CD4-positive, alpha-beta T cell (primary cell): Measurements from ENCODE around the gene RAB5B. TPM values are rescaled to one million over a fixed set of nuclear protein-coding genes. Genes with fewer than 3 reads are reported as not detected.

ENCODE experiments used
- ATAC-seq: fragments of 200-7000 bp; cut with Tn5 transposase; one replicate; pipeline ENCODE4 v1.10.0; 2022; ENCODE audit warnings: mild to moderate bottlenecking; ENCODE audit not compliant: poor library complexity
- CTCF ChIA-PET: fragments of 350-600 bp; sonication (Branson Sonifier 250); formaldehyde crosslinking; loops from one replicate; lab custom pipeline; 2021; ENCODE audit warnings: antibody characterized with exemption, inconsistent platforms; lab: Charles Lee
- POLR2A ChIA-PET: fragments of 350-600 bp; sonication (Branson Sonifier 250); formaldehyde crosslinking; loops from one replicate; lab custom pipeline; 2021; ENCODE audit warnings: antibody characterized with exemption, inconsistent platforms; lab: Charles Lee
- DNase-seq, 14 experiments: peaks; one replicate each; pipeline ENCODE4 v3.0.0-alpha.2; 2013 to 2020; ENCODE audit warnings: mixed read lengths in 2 of 14
- H3K27ac ChIP-seq, 2 donors: one replicate each; pipeline versions ENCODE4 v1.5.1 to v1.7.0; 2013; ENCODE audit warnings: low read length in 2 of 2, low read depth in 1 of 2, mild to moderate bottlenecking in 1 of 2
- H3K27me3 ChIP-seq, 2 experiments: 1 replicate in 1 of 2; 2 replicates in 1 of 2; pipeline versions ENCODE4 v1.6.1 to v1.7.0; 2013; ENCODE audit warnings: low read length in 2 of 2, control low read depth in 1 of 2, mild to moderate bottlenecking in 1 of 2, moderate library complexity in 1 of 2; ENCODE audit not compliant: insufficient read depth in 2 of 2, control insufficient read depth in 1 of 2
- H3K36me3 ChIP-seq: one replicate; pipeline ENCODE4 v1.6.1; 2013; ENCODE audit warnings: low read length, control low read depth; ENCODE audit not compliant: insufficient read depth
- H3K4me1 ChIP-seq: one replicate; pipeline ENCODE4 v1.6.1; 2013; ENCODE audit warnings: low read length, control low read depth; ENCODE audit not compliant: insufficient read depth
- H3K4me3 ChIP-seq: one replicate; pipeline ENCODE4 v1.5.1; 2013; ENCODE audit warnings: mild to moderate bottlenecking, low read length, moderate library complexity
- H3K9me3 ChIP-seq, 2 experiments: 1 replicate in 1 of 2; 2 replicates in 1 of 2; pipeline versions ENCODE4 v1.6.1 to v1.7.0; 2013; ENCODE audit warnings: low read length in 2 of 2, mild to moderate bottlenecking in 2 of 2, control low read depth in 1 of 2, moderate library complexity in 1 of 2; ENCODE audit not compliant: control insufficient read depth in 1 of 2, insufficient read depth in 1 of 2
- H3K27ac Mint-ChIP-seq: one replicate; pipeline ENCODE4 v1.8.0; 2020; ENCODE audit warnings: mixed read lengths
- H3K27me3 Mint-ChIP-seq: one replicate; pipeline ENCODE4 v1.8.0; 2021; ENCODE audit warnings: mixed read lengths
- H3K36me3 Mint-ChIP-seq: one replicate; pipeline ENCODE4 v1.8.0; 2021; ENCODE audit warnings: low read depth, mixed read lengths
- H3K4me1 Mint-ChIP-seq: one replicate; pipeline ENCODE4 v1.8.0; 2021; ENCODE audit warnings: low read depth, mixed read lengths
- H3K4me3 Mint-ChIP-seq: one replicate; pipeline ENCODE4 v1.8.0; 2020; ENCODE audit warnings: mild to moderate bottlenecking, mixed read lengths
- H3K9me3 Mint-ChIP-seq: one replicate; pipeline ENCODE4 v1.8.0; 2020; ENCODE audit warnings: mixed read lengths
- CTCF ChIP-seq: fragments of 200-600 bp; IDR thresholded peaks from one replicate; pipeline ENCODE4 v1.8.0; 2022; ENCODE audit warnings: antibody characterized with exemption, mild to moderate bottlenecking
- intact Hi-C, 2 experiments: fragments of 100-400 bp; cut with DNase I in 1 of 2; cut with micrococcal nuclease in 1 of 2; formaldehyde crosslinking; loops; one replicate each; pipeline versions ENCODE4 v1.15.1 to v1.9.0; 2023 to 2025; cut with DNase I, micrococcal nuclease
- total RNA-seq, 174 experiments: library from RNA in 2 of 174; stranded (reverse) in 2 of 174; gene quantifications; one replicate each; pipeline ENCODE4 v1.2.3 and lab custom pipeline; 2021 to 2026

Gene RAB5B
- total RNA-seq, 2 experiments from 2014 or later: 21.6 to 27.4 TPM

GRCh38 chr12:55970775-55971174, 3.1 kb upstream of the RAB5B start:
- intact Hi-C loops: no loop called here
- ATAC-seq (no peak), DNase-seq (no peak)
- Histone ChIP-seq H3K27me3 (no peaks in the 10 kb centered on the region), H3K4me1 (peaks cover 44% of the 10 kb centered on the region), H3K9me3 (no peaks in the 10 kb centered on the region), H3K27ac (no peak overlapping the region), H3K4me3 (no peak overlapping the region), H3K36me3 (no peaks in the 10 kb centered on the region)
- Mint-ChIP-seq H3K9me3 (no peaks in the 10 kb centered on the region), H3K27me3 (no peaks in the 10 kb centered on the region), H3K36me3 (peaks cover 9% of the 10 kb centered on the region), H3K4me1 (peaks cover 27% of the 10 kb centered on the region), H3K27ac (no peak overlapping the region), H3K4me3 (peak overlapping the region; percentile 3)
- ChIA-PET CTCF (no interaction called here), POLR2A (interaction anchor here (1.1 kb wide), 1 partner anchor 11 kb away, joined by 3 read pairs; no protein-coding TSS in a partner anchor)
- no peak for TF ChIP-seq CTCF

GRCh38 chr12:55972042-55972441, 1.8 kb upstream of the RAB5B start:
- ATAC-seq: no peak
- Mint-ChIP-seq H3K27ac (no peak overlapping the region), H3K9me3 (no peaks in the 10 kb centered on the region), H3K27me3 (no peaks in the 10 kb centered on the region), H3K4me3 (peak overlapping the region; percentile 76), H3K4me1 (peaks cover 23% of the 10 kb centered on the region), H3K36me3 (peaks cover 4% of the 10 kb centered on the region)
- ChIA-PET CTCF (interaction anchor here (1.7 to 2.3 kb wide), 2 partner anchors 32 to 46 kb away, joined by 5 to 6 read pairs; no protein-coding TSS in a partner anchor), POLR2A (interaction anchor here (2.9 kb wide), 1 partner anchor 36 kb away, joined by 57 read pairs; no protein-coding TSS in a partner anchor)
- Histone ChIP-seq H3K27ac (no peak overlapping the region), H3K4me1 (peaks cover 37% of the 10 kb centered on the region), H3K36me3 (peaks cover 8% of the 10 kb centered on the region), H3K9me3 (no peaks in the 10 kb centered on the region), H3K27me3 (no peaks in the 10 kb centered on the region), H3K4me3 (no peak overlapping the region)
- TF ChIP-seq CTCF: no peak
- DNase-seq: no peak
- intact Hi-C loops: no loop called here

- Mint-ChIP-seq H3K4me1 (peaks cover 18% of the 10 kb centered on the region), H3K9me3 (no peaks in the 10 kb centered on the region), H3K36me3 (peaks cover 4% of the 10 kb centered on the region), H3K27ac (no peak overlapping the region), H3K27me3 (no peaks in the 10 kb centered on the region), H3K4me3 (peak overlapping the region; percentile 76)
- H3K9me3 ChIP-seq: no peaks in the 10 kb centered on the region
- H3K36me3 ChIP-seq: peaks cover 9% of the 10 kb centered on the region
- intact Hi-C loops: no loop called here
- ATAC-seq: no peak
- ChIA-PET POLR2A (interaction anchor here (2.9 kb wide), 1 partner anchor 37 kb away, joined by 57 read pairs; no protein-coding TSS in a partner anchor), CTCF (interaction anchor here (1.7 to 2.9 kb wide), 3 partner anchors 24 to 46 kb away, joined by 5 to 18 read pairs (median 6); partner anchors contain the start of gene SUOX)
- DNase-seq: no peak
- TF ChIP-seq CTCF: no peak
- peak overlapping the region; percentile 68 for H3K4me3 ChIP-seq
- H3K27ac ChIP-seq: peak overlapping the region in 1 of 2 donors; percentile 82
- no peaks in the 10 kb centered on the region for H3K27me3 ChIP-seq
- peaks cover 33% of the 10 kb centered on the region for H3K4me1 ChIP-seq
Measured at GRCh38 chr12:55972456-55972855, 1.4 kb upstream of the RAB5B start.
